ENCODE data around the gene ADGRG2.

Gene ADGRG2

GRCh38 chrX:19121898-19122640, at the start of gene ADGRG2:
ADGRG2 (minus strand) TSS chrX:19122468; CDS start chrX:19068834, 53,634 bp downstream.
- no peak for DNase-seq

GRCh38 chrX:19168609-19169008, 46.3 kb upstream of the ADGRG2 start:
- DNase-seq = no peak

GRCh38 chrX:19162851-19163250, 40.6 kb upstream of the ADGRG2 start:
- DNase-seq = no peak

GRCh38 chrX:19156186-19156585, 33.9 kb upstream of the ADGRG2 start:
- no peak for DNase-seq

- DNase-seq = no peak
Measured at GRCh38 chrX:19152762-19153161, 30.5 kb upstream of the ADGRG2 start.

- no peak for DNase-seq
Measured at GRCh38 chrX:19137067-19137466, 14.8 kb upstream of the ADGRG2 start.

GRCh38 chrX:19133784-19134183, 11.5 kb upstream of the ADGRG2 start:
- no peak for DNase-seq

- DNase-seq = no peak
Measured at GRCh38 chrX:19133231-19133630, 11.0 kb upstream of the ADGRG2 start.

GRCh38 chrX:19130628-19131027, 8.4 kb upstream of the ADGRG2 start:
- DNase-seq = no peak

- DNase-seq = no peak
Measured at GRCh38 chrX:19129694-19130093, 7.4 kb upstream of the ADGRG2 start.

GRCh38 chrX:19127649-19128168, 5.4 kb upstream of the ADGRG2 start:
- no peak for DNase-seq

- DNase-seq = no peak
Measured at GRCh38 chrX:19122641-19123009, 357 bp upstream of the ADGRG2 start.

- no peak for DNase-seq
Measured at GRCh38 chrX:19121466-19121865, 802 bp downstream of the ADGRG2 start.

GRCh38 chrX:19110642-19111041, 11.6 kb downstream of the ADGRG2 start:
- no peak for DNase-seq

GRCh38 chrX:19107035-19107434, 15.2 kb downstream of the ADGRG2 start:
- no peak for DNase-seq

GRCh38 chrX:19100586-19100985, 21.7 kb downstream of the ADGRG2 start:
- no peak for DNase-seq

- DNase-seq = no peak
Measured at GRCh38 chrX:19097553-19098283, 24.6 kb downstream of the ADGRG2 start.

GRCh38 chrX:19096586-19096985, 25.7 kb downstream of the ADGRG2 start:
- DNase-seq = no peak

GRCh38 chrX:19094654-19095053, 27.6 kb downstream of the ADGRG2 start:
- DNase-seq = no peak

- DNase-seq = no peak
Measured at GRCh38 chrX:19091596-19091995, 30.7 kb downstream of the ADGRG2 start.

- DNase-seq = no peak
Measured at GRCh38 chrX:19089555-19090040, 32.7 kb downstream of the ADGRG2 start.

GRCh38 chrX:19086102-19086772, 36.0 kb downstream of the ADGRG2 start:
- no peak for DNase-seq

- DNase-seq = no peak
Measured at GRCh38 chrX:19085666-19086065, 36.6 kb downstream of the ADGRG2 start.

GRCh38 chrX:19075754-19076153, 46.5 kb downstream of the ADGRG2 start:
- DNase-seq = no peak

Data from amniotic stem cell (primary cell).